ENCODE results near the gene GBF1. TPM values are rescaled to one million over a fixed set of nuclear protein-coding genes. Genes with fewer than 3 reads are reported as not detected.

The GBF1 gene
- total RNA-seq, 1 experiment from 2014 or later: 23.7 TPM

DNA sequence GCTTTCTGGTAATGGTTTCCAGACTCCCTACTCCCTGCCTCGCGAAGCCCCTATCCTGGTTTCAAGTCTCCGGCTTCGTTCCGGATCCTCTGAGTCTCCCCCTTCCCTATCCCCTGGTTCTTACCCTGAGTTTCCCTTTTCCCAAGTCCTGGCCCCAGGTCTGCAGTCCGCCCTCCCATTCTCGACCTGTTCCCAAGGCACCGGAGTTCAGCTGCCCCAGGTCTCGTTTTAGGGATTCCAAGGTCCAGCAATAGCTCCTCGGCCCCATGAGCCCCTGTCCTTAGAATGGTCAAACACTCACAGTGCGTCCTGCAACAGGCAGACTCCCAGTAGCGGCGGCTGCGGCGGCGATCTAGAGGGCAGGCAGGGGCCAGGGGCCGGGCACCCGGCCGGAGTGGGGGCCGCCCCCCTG lies 4.3 kb upstream of the GBF1 start:
- H2BK20ac ChIP-seq (ENCODE audit: low read depth, low read length, poor library complexity, severe bottlenecking): no peak overlapping the region
- H3K4me1 Mint-ChIP-seq: peaks cover 23% of the 10 kb centered on the region in 2 experiments
- H4K20me1 ChIP-seq (ENCODE audit: control insufficient read depth, insufficient read depth, insufficient read length): no peaks in the 10 kb centered on the region
- H3K4ac ChIP-seq (ENCODE audit: low read depth, low read length): no peak overlapping the region
- H2BK15ac ChIP-seq (ENCODE audit: low read depth, low read length): no peak overlapping the region
- no peak overlapping the region for H4K91ac ChIP-seq (ENCODE audit: insufficient read length, low read depth, low read length)
- H3K27ac Mint-ChIP-seq: peak overlapping the region in 1 of 3 experiments; percentile 52; a peak in 1 of 7 replicates
- whole genome bisulfite sequencing (ENCODE audit: extremely low coverage, insufficient read length, low lambda C conversion rate): no CpG with 5 or more reads among the region's 20 CpGs
- H3K4me1 ChIP-seq (ENCODE audit: insufficient read depth, low read length): no peaks in the 10 kb centered on the region
- no peak overlapping the region for H2BK120ac ChIP-seq (ENCODE audit: low read depth, low read length, poor library complexity, severe bottlenecking)
- H3K23me2 ChIP-seq (ENCODE audit: insufficient read length, low read depth, low read length, poor library complexity, severe bottlenecking): peaks cover 13% of the 10 kb centered on the region
- H4K5ac ChIP-seq (ENCODE audit: insufficient read length, low read depth, low read length): no peak overlapping the region
- no peaks in the 10 kb centered on the region for H3K9me3 ChIP-seq (ENCODE audit: control insufficient read depth, low read depth, low read length)
- TF ChIP-seq, protein P1, sequence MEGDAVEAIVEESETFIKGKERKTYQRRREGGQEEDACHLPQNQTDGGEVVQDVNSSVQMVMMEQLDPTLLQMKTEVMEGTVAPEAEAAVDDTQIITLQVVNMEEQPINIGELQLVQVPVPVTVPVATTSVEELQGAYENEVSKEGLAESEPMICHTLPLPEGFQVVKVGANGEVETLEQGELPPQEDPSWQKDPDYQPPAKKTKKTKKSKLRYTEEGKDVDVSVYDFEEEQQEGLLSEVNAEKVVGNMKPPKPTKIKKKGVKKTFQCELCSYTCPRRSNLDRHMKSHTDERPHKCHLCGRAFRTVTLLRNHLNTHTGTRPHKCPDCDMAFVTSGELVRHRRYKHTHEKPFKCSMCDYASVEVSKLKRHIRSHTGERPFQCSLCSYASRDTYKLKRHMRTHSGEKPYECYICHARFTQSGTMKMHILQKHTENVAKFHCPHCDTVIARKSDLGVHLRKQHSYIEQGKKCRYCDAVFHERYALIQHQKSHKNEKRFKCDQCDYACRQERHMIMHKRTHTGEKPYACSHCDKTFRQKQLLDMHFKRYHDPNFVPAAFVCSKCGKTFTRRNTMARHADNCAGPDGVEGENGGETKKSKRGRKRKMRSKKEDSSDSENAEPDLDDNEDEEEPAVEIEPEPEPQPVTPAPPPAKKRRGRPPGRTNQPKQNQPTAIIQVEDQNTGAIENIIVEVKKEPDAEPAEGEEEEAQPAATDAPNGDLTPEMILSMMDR (conservative IDR thresholded peaks at IDR 0.05): no peak
- peak overlapping the region; percentile 59 to 86 for H3K4me3 Mint-ChIP-seq
- peaks cover 81% of the 10 kb centered on the region for H3K27me3 Mint-ChIP-seq (ENCODE audit: low read depth)
- no peaks in the 10 kb centered on the region for H3K9me3 Mint-ChIP-seq
- no peak overlapping the region for H2BK5ac ChIP-seq (ENCODE audit: insufficient read length, low read length)
- H2BK12ac ChIP-seq (ENCODE audit: insufficient read length, low read depth, low read length): no peak overlapping the region
- H4K8ac ChIP-seq (replicated peaks; ENCODE audit: insufficient read length, low read depth, low read length): no peak overlapping the region
- H3K27me3 ChIP-seq (ENCODE audit: insufficient read depth, low read length): peaks cover 55% of the 10 kb centered on the region
- no peak overlapping the region for H3K18ac ChIP-seq (ENCODE audit: insufficient read length, low read depth, low read length)
- H3K56ac ChIP-seq (ENCODE audit: insufficient read length, low read depth, low read length): no peak overlapping the region
- no peak overlapping the region for H3K9ac ChIP-seq (ENCODE audit: extremely low read depth, insufficient read length, low read length)
- H3K27ac ChIP-seq (ENCODE audit: insufficient read length, low read depth, low read length): no peak overlapping the region
- H3K79me2 ChIP-seq (ENCODE audit: insufficient read depth, low read length): no peaks in the 10 kb centered on the region
- H2AFZ ChIP-seq (ENCODE audit: low read length): no peak overlapping the region
- H3K36me3 Mint-ChIP-seq (ENCODE audit: insufficient read depth in 1 of 3, low read depth in 3 of 3): no peaks in the 10 kb centered on the region; a peak in 1 of 7 replicates
- no peak for DNase-seq
- H3K79me1 ChIP-seq (ENCODE audit: insufficient read depth, low read depth, low read length, poor library complexity, severe bottlenecking): no peaks in the 10 kb centered on the region
- H2AK5ac ChIP-seq (ENCODE audit: insufficient read length, low read length): no peak overlapping the region
- H3K14ac ChIP-seq (ENCODE audit: insufficient read depth, low read length): no peak overlapping the region; the same call in 1 of the 2 replicates
- H3K4me2 ChIP-seq (ENCODE audit: insufficient read depth, insufficient read length, low read length): peak overlapping the region; percentile 82
- no peak overlapping the region for H3K23ac ChIP-seq (ENCODE audit: insufficient read length, low read depth, low read length)
- no peak overlapping the region for H3T11ph ChIP-seq (ENCODE audit: low read length)
